Esophagus muscularis mucosa (tissue), 4 donors: ENCODE measurements around the gene RBL2.
"Not testable (repeated sequence)": the region's sequence is repeated elsewhere in the genome, so short reads cannot be mapped to it uniquely, and the experiment has no call there.

Experiments
- EP300 ChIP-seq: sonication (generic); formaldehyde crosslinking; IDR thresholded peaks from one replicate; pipeline ENCODE4 v1.6.1; 2017; ENCODE audit warnings: antibody characterized with exemption
- POLR2A ChIP-seq: fragments of 450-650 bp; IDR thresholded peaks from one replicate; pipeline ENCODE4 v1.6.1; 2017; ENCODE audit warnings: antibody characterized with exemption, moderate library complexity, mild to moderate bottlenecking, low read depth
- POLR2AphosphoS5 ChIP-seq, 2 donors: sonication (generic); formaldehyde crosslinking; IDR thresholded peaks; one replicate each; pipeline ENCODE4 v1.6.1; 2017; ENCODE audit warnings: antibody characterized with exemption in 2 of 2
- TF ChIP-seq, protein P1 (sequence below), 3 experiments: fragments of 200-600 bp in 2 of 3; fragments of 450-650 bp in 1 of 3; sonication (generic) in 2 of 3; IDR thresholded peaks; one replicate each; pipeline ENCODE4 v1.5.1; 2017 to 2019; ENCODE audit warnings: antibody characterized with exemption in 3 of 3, mild to moderate bottlenecking in 2 of 3, moderate library complexity in 1 of 3

- TF ChIP-seq POLR2A; POLR2AphosphoS5 (IDR thresholded peaks at IDR 0.05); EP300: not testable (repeated sequence)
- TF ChIP-seq, protein P1, sequence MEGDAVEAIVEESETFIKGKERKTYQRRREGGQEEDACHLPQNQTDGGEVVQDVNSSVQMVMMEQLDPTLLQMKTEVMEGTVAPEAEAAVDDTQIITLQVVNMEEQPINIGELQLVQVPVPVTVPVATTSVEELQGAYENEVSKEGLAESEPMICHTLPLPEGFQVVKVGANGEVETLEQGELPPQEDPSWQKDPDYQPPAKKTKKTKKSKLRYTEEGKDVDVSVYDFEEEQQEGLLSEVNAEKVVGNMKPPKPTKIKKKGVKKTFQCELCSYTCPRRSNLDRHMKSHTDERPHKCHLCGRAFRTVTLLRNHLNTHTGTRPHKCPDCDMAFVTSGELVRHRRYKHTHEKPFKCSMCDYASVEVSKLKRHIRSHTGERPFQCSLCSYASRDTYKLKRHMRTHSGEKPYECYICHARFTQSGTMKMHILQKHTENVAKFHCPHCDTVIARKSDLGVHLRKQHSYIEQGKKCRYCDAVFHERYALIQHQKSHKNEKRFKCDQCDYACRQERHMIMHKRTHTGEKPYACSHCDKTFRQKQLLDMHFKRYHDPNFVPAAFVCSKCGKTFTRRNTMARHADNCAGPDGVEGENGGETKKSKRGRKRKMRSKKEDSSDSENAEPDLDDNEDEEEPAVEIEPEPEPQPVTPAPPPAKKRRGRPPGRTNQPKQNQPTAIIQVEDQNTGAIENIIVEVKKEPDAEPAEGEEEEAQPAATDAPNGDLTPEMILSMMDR (IDR thresholded peaks at IDR 0.05) = not testable (repeated sequence)
Observed at GRCh38 chr16:53419383-53419709, 14.9 kb upstream of the RBL2 start.
